Measurements from ENCODE around the gene PFDN6. TPM values are rescaled to one million over a fixed set of nuclear protein-coding genes. Genes with fewer than 3 reads are reported as not detected.

Gene PFDN6
- total RNA-seq, 1 experiment from 2014 or later, result 85.8 TPM

DNA sequence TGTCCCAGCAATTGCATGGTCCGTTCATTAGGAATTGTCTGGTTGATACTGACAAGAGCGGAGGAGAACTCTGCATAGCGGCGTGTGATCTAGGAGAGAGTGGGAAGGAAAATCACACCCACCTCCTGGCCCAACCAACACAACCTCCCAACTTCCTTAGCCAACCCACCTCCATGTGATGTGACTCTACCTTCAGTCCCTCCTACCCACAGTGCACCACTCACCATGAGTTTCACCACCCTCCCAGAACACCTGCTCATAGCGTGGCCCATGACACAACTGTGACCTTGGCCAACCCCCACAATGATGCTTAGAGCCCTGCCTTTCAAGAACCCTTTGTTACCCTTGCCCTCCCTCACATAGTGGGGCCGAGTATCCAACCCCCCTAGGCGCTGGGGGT lies 25.4 kb upstream of the PFDN6 start:
- Histone ChIP-seq H2AK5ac (ENCODE audit: insufficient read length, low read length) (no peak overlapping the region), H3K4ac (ENCODE audit: low read depth, low read length) (no peak overlapping the region), H3K18ac (ENCODE audit: insufficient read length, low read depth, low read length) (no peak overlapping the region), H4K5ac (ENCODE audit: insufficient read length, low read depth, low read length) (no peak overlapping the region), H3K9me3 (ENCODE audit: control insufficient read depth, low read depth, low read length) (no peaks in the 10 kb centered on the region), H4K8ac (replicated peaks; ENCODE audit: insufficient read length, low read depth, low read length) (no peak overlapping the region), H3K56ac (ENCODE audit: insufficient read length, low read depth, low read length) (no peak overlapping the region), H3K79me1 (ENCODE audit: insufficient read depth, low read depth, low read length, poor library complexity, severe bottlenecking) (no peaks in the 10 kb centered on the region), H3K9ac (ENCODE audit: extremely low read depth, insufficient read length, low read length) (no peak overlapping the region), H3K14ac (ENCODE audit: insufficient read depth, low read length) (no peak overlapping the region), H2BK20ac (ENCODE audit: low read depth, low read length, poor library complexity, severe bottlenecking) (no peak overlapping the region), H2BK5ac (ENCODE audit: insufficient read length, low read length) (no peak overlapping the region), H4K91ac (ENCODE audit: insufficient read length, low read depth, low read length) (no peak overlapping the region), H3K27ac (ENCODE audit: insufficient read length, low read depth, low read length) (no peak overlapping the region), H4K20me1 (ENCODE audit: control insufficient read depth, insufficient read depth, insufficient read length) (no peaks in the 10 kb centered on the region), H2BK15ac (ENCODE audit: low read depth, low read length) (no peak overlapping the region), H3K23me2 (ENCODE audit: insufficient read length, low read depth, low read length, poor library complexity, severe bottlenecking) (no peaks in the 10 kb centered on the region), H3K4me1 (ENCODE audit: insufficient read depth, low read length) (no peaks in the 10 kb centered on the region), H2BK12ac (ENCODE audit: insufficient read length, low read depth, low read length) (no peak overlapping the region), H3K27me3 (ENCODE audit: insufficient read depth, low read length) (no peaks in the 10 kb centered on the region), H2AFZ (ENCODE audit: low read length) (no peak overlapping the region), H2BK120ac (ENCODE audit: low read depth, low read length, poor library complexity, severe bottlenecking) (no peak overlapping the region), H3K79me2 (ENCODE audit: insufficient read depth, low read length) (no peaks in the 10 kb centered on the region), H3T11ph (ENCODE audit: low read length) (no peak overlapping the region), H3K4me2 (ENCODE audit: insufficient read depth, insufficient read length, low read length) (no peak overlapping the region), H3K23ac (ENCODE audit: insufficient read length, low read depth, low read length) (no peak overlapping the region)
- no peaks in the 10 kb centered on the region for H3K27me3 Mint-ChIP-seq (ENCODE audit: low read depth)
- no CpG with 5 or more reads among the region's 7 CpGs for WGBS (ENCODE audit: extremely low coverage, insufficient read length, low lambda C conversion rate)
- TF ChIP-seq, protein P1, sequence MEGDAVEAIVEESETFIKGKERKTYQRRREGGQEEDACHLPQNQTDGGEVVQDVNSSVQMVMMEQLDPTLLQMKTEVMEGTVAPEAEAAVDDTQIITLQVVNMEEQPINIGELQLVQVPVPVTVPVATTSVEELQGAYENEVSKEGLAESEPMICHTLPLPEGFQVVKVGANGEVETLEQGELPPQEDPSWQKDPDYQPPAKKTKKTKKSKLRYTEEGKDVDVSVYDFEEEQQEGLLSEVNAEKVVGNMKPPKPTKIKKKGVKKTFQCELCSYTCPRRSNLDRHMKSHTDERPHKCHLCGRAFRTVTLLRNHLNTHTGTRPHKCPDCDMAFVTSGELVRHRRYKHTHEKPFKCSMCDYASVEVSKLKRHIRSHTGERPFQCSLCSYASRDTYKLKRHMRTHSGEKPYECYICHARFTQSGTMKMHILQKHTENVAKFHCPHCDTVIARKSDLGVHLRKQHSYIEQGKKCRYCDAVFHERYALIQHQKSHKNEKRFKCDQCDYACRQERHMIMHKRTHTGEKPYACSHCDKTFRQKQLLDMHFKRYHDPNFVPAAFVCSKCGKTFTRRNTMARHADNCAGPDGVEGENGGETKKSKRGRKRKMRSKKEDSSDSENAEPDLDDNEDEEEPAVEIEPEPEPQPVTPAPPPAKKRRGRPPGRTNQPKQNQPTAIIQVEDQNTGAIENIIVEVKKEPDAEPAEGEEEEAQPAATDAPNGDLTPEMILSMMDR (conservative IDR thresholded peaks at IDR 0.05), result no peak
- no peak overlapping the region for H3K4me3 Mint-ChIP-seq
- no peaks in the 10 kb centered on the region for H3K9me3 Mint-ChIP-seq
- no peaks in the 10 kb centered on the region for H3K4me1 Mint-ChIP-seq
- H3K27ac Mint-ChIP-seq, result no peak overlapping the region
- no peak for DNase-seq
- peaks cover 30 to 77% (median 68%) of the 10 kb centered on the region in 3 experiments; a peak in 6 of 7 replicates for H3K36me3 Mint-ChIP-seq (ENCODE audit: insufficient read depth in 1 of 3, low read depth in 3 of 3)

Data from H9 (cell line).